Spleen (tissue), 11 donors: ENCODE measurements around the gene GNB1. TPM values are rescaled to one million over a fixed set of nuclear protein-coding genes. Genes with fewer than 3 reads are reported as not detected.

ENCODE experiments used
- DNase-seq: peaks from one replicate; pipeline ENCODE4 v3.0.0-alpha.2; 2020
- H3K27ac ChIP-seq, 8 donors: fragments of 200-600 bp; sonication (generic) in 7 of 8; 1 replicate in 4 of 8; 2 replicates in 4 of 8; pipeline versions ENCODE4 v1.5.0 to v1.8.0; 2016 to 2021; ENCODE audit warnings: inconsistent platforms in 4 of 8, mild to moderate bottlenecking in 4 of 8, moderate library complexity in 1 of 8
- H3K27me3 ChIP-seq, 7 donors: fragments of 200-600 bp; sonication (generic) in 6 of 7; replicated peaks in 1 of 7; 1 replicate in 4 of 7; 2 replicates in 3 of 7; pipeline versions ENCODE4 v1.5.0 to v1.8.0; 2016 to 2021; ENCODE audit warnings: inconsistent platforms in 3 of 7, mild to moderate bottlenecking in 1 of 7
- H3K36me3 ChIP-seq, 6 donors: fragments of 200-600 bp; sonication (generic) in 5 of 6; 1 replicate in 4 of 6; 2 replicates in 2 of 6; pipeline versions ENCODE4 v1.5.0 to v1.8.0; 2016 to 2021; ENCODE audit warnings: inconsistent platforms in 2 of 6
- H3K4me1 ChIP-seq, 6 donors: fragments of 200-600 bp; sonication (generic) in 5 of 6; 1 replicate in 3 of 6; 2 replicates in 3 of 6; pipeline versions ENCODE4 v1.5.0 to v1.8.0; 2016 to 2021; ENCODE audit warnings: inconsistent platforms in 3 of 6
- H3K4me3 ChIP-seq, 8 donors: fragments of 200-600 bp; sonication (generic) in 7 of 8; 1 replicate in 4 of 8; 2 replicates in 4 of 8; pipeline versions ENCODE4 v1.5.0 to v1.8.0; 2016 to 2021; ENCODE audit warnings: inconsistent platforms in 4 of 8, mild to moderate bottlenecking in 4 of 8, moderate library complexity in 2 of 8
- H3K9me3 ChIP-seq, 8 donors: fragments of 200-600 bp; sonication (generic) in 7 of 8; 1 replicate in 4 of 8; 2 replicates in 4 of 8; pipeline versions ENCODE4 v1.5.0 to v1.8.0; 2016 to 2021; ENCODE audit warnings: inconsistent platforms in 4 of 8
- CTCF ChIP-seq, 11 experiments: fragments of 200-600 bp in 7 of 11; fragments of 450-650 bp in 4 of 11; sonication (generic) in 4 of 11; IDR thresholded peaks in 8 of 11; conservative IDR thresholded peaks in 3 of 11; 1 replicate in 7 of 11; 2 replicates in 4 of 11; pipeline versions ENCODE4 v1.4.0 to v1.8.0; 2016 to 2021; ENCODE audit warnings: antibody characterized with exemption in 11 of 11, inconsistent platforms in 4 of 11, mild to moderate bottlenecking in 1 of 11
- POLR2A ChIP-seq, 3 donors: fragments of 450-650 bp; IDR thresholded peaks; one replicate each; pipeline ENCODE4 v1.5.1; 2017; ENCODE audit warnings: antibody characterized with exemption in 3 of 3, mild to moderate bottlenecking in 1 of 3
- POLR2AphosphoS5 ChIP-seq, 3 donors: sonication (generic); formaldehyde crosslinking; IDR thresholded peaks; one replicate each; pipeline ENCODE4 v1.5.1; 2017; ENCODE audit warnings: antibody characterized with exemption in 3 of 3
- WGBS, 5 donors: extraction: QIAGEN DNeasy Blood & Tissue Kit in 3 of 5; methylation state at CpG; one replicate each; pipeline versions ENCODE4 v1.1.5 to v1.1.7; 2013 to 2018; 5-methylcytosine and 5-hydroxymethylcytosine counted together
- intact Hi-C: fragments of 100-400 bp; cut with DNase I; formaldehyde crosslinking; loops from one replicate; pipeline ENCODE4 v1.15.0; 2023; ENCODE audit warnings: low total_unique reads
- polyA plus RNA-seq, 3 donors: library from polyadenylated mRNA; stranded (reverse); fragments of 200-250 nt; gene quantifications; one replicate each; pipeline ENCODE4 v1.2.1, GENCODE V29; 2013
- total RNA-seq, 7 donors: library from RNA; depleted of rRNA in 3 of 7; stranded (reverse); fragments of >200 nt in 3 of 7; fragmentation: NEBNext Ultra II Directional in 4 of 7; extraction: Animal tissue kit (Norgen Biotek cat#: 25700) in 4 of 7; gene quantifications; one replicate each; pipeline versions ENCODE4 v1.1.0 to v1.2.1, GENCODE V29; 2016 to 2021
- donor health status: healthy with polysubstance abuse.
- donor health status: DM: no; HTN: no; CAD: no; lungs with moderate emphysema.
- donor health status: DM: no; HTN: no; CAD: no.
- donor health status: Bipolar disorder and iron deficiency.
- donor health status: healthy.
- donor health status: DM: no; HTN: no; CAD: no.
- donor health status: DM: yes; HTN: yes; CAD: no.

The GNB1 gene
- total and polyA plus RNA-seq, 10 donors: 76.0 to 304 (median 214) TPM

- no peaks in the 10 kb centered on the region for H3K36me3 ChIP-seq
- H3K4me1 ChIP-seq: peaks cover 0 to 47% (median 15%) of the 10 kb centered on the region in 6 donors
- H3K27me3 ChIP-seq: peaks cover 0 to 6% (median 0%) of the 10 kb centered on the region in 7 donors
- WGBS, 5 donors: 81 to 91% (median 86%) methylated on average over 19 to 27 of the region's 27 CpGs
- no peak for DNase-seq
- no peak for TF ChIP-seq POLR2AphosphoS5 (IDR thresholded peaks at IDR 0.05)
- no peak for TF ChIP-seq CTCF (IDR thresholded peaks at IDR 0.05 in 8 of 11, conservative IDR thresholded peaks at IDR 0.05 in 3 of 11)
- no peak overlapping the region for H3K27ac ChIP-seq
- intact Hi-C loops: no loop called here
- no peaks in the 10 kb centered on the region for H3K9me3 ChIP-seq
- no peak overlapping the region for H3K4me3 ChIP-seq
Measured at GRCh38 chr1:1925437-1926345, 34.8 kb upstream of the GNB1 start.

- 91 to 96% (median 94%) methylated on average over 21 of the region's 21 CpGs for WGBS, 5 donors
- intact Hi-C loops: no loop called here
- no peak overlapping the region for H3K4me3 ChIP-seq
- no peak for TF ChIP-seq POLR2A (IDR thresholded peaks at IDR 0.05)
- TF ChIP-seq POLR2AphosphoS5 (IDR thresholded peaks at IDR 0.05): no peak
- TF ChIP-seq CTCF (IDR thresholded peaks at IDR 0.05 in 8 of 11, conservative IDR thresholded peaks at IDR 0.05 in 3 of 11): no peak
- H3K36me3 ChIP-seq: no peaks in the 10 kb centered on the region
- H3K9me3 ChIP-seq: no peaks in the 10 kb centered on the region
- H3K27me3 ChIP-seq: peaks cover 0 to 6% (median 0%) of the 10 kb centered on the region in 7 donors
- H3K4me1 ChIP-seq: peaks cover 0 to 55% (median 22%) of the 10 kb centered on the region in 6 donors
- no peak for DNase-seq
- no peak overlapping the region for H3K27ac ChIP-seq
Measured at GRCh38 chr1:1924849-1925248, 34.0 kb upstream of the GNB1 start.

GRCh38 chr1:1924386-1924785 is 33.5 kb upstream of the GNB1 start:
- Histone ChIP-seq H3K27me3 (peaks cover 0 to 6% (median 0%) of the 10 kb centered on the region in 7 donors), H3K36me3 (no peaks in the 10 kb centered on the region), H3K27ac (no peak overlapping the region), H3K4me1 (peaks cover 0 to 60% (median 26%) of the 10 kb centered on the region in 6 donors), H3K4me3 (no peak overlapping the region), H3K9me3 (no peaks in the 10 kb centered on the region)
- WGBS, 5 donors: 29 to 47% (median 43%) methylated on average over 5 to 18 of the region's 18 CpGs
- intact Hi-C loops: no loop called here
- DNase-seq: peak; percentile 76
- TF ChIP-seq CTCF (IDR thresholded peaks at IDR 0.05 in 8 of 11, conservative IDR thresholded peaks at IDR 0.05 in 3 of 11): no peak
- TF ChIP-seq POLR2A (IDR thresholded peaks at IDR 0.05): no peak
- no peak for TF ChIP-seq POLR2AphosphoS5 (IDR thresholded peaks at IDR 0.05)
